Mesendoderm (in vitro differentiated cells): ENCODE measurements around the gene C20orf96. TPM values are rescaled to one million over a fixed set of nuclear protein-coding genes. Genes with fewer than 3 reads are reported as not detected.
A peak's percentile ranks its signal among the peaks of the same experiment; 100 is the strongest.
"Not testable (repeated sequence)": the region's sequence is repeated elsewhere in the genome, so short reads cannot be mapped to it uniquely, and the experiment has no call there.

ENCODE experiments used
- DNase-seq: peaks from one replicate; pipeline ENCODE4 v3.0.0; 2013
- H2AK5ac ChIP-seq: 2 replicates; pipeline ENCODE4 v1.6.1; 2013; ENCODE audit warnings: low read length, inconsistent platforms
- H2BK120ac ChIP-seq: 2 replicates; pipeline ENCODE4 v1.6.1; 2013; ENCODE audit warnings: low read depth, mild to moderate bottlenecking, low read length, moderate library complexity, mixed read lengths
- H2BK15ac ChIP-seq: replicated peaks from 2 replicates; pipeline ENCODE4 v1.6.1; 2013; ENCODE audit warnings: low read depth, mild to moderate bottlenecking, moderate library complexity
- H2BK5ac ChIP-seq: 2 replicates; pipeline ENCODE4 v1.6.1; 2013; ENCODE audit warnings: low read length, inconsistent platforms
- H3K18ac ChIP-seq: 2 replicates; pipeline ENCODE4 v1.6.1; 2013; ENCODE audit warnings: mild to moderate bottlenecking, low read length, mixed read lengths
- H3K23ac ChIP-seq: one replicate; pipeline ENCODE4 v1.6.1; 2013; ENCODE audit warnings: low read length
- H3K27ac ChIP-seq: 2 replicates; pipeline ENCODE4 v1.5.1; 2013; ENCODE audit warnings: low read depth, mild to moderate bottlenecking, inconsistent platforms, low read length, moderate library complexity
- H3K27me3 ChIP-seq: 2 replicates; pipeline ENCODE4 v1.6.1; 2013; ENCODE audit warnings: low read length, control low read depth, mild to moderate bottlenecking, inconsistent platforms; ENCODE audit not compliant: insufficient read depth, poor library complexity
- H3K36me3 ChIP-seq: 2 replicates; pipeline ENCODE4 v1.6.1; 2013; ENCODE audit warnings: low read length, inconsistent platforms; ENCODE audit not compliant: control insufficient read depth, insufficient read depth
- H3K4ac ChIP-seq: one replicate; pipeline ENCODE4 v1.6.1; 2013; ENCODE audit warnings: low read depth, mild to moderate bottlenecking, low read length, moderate library complexity
- H3K4me1 ChIP-seq: 2 replicates; pipeline ENCODE4 v1.6.1; 2013; ENCODE audit warnings: low read depth, low read length, inconsistent platforms; ENCODE audit not compliant: control insufficient read depth
- H3K4me2 ChIP-seq: 2 replicates; pipeline ENCODE4 v1.6.1; 2013; ENCODE audit warnings: low read length
- H3K4me3 ChIP-seq: 2 replicates; pipeline ENCODE4 v1.5.1; 2013; ENCODE audit warnings: mild to moderate bottlenecking, low read length
- H3K56ac ChIP-seq: one replicate; pipeline ENCODE4 v1.6.1; 2013; ENCODE audit warnings: low read length
- H3K79me1 ChIP-seq: 2 replicates; pipeline ENCODE4 v1.6.1; 2013; ENCODE audit warnings: low read length, inconsistent platforms
- H3K79me2 ChIP-seq: 2 replicates; pipeline ENCODE4 v1.6.1; 2013; ENCODE audit warnings: mild to moderate bottlenecking, low read length; ENCODE audit not compliant: control insufficient read depth, insufficient read depth
- H3K9ac ChIP-seq: 2 replicates; pipeline ENCODE4 v1.6.1; 2013; ENCODE audit warnings: low read length, inconsistent platforms
- H4K5ac ChIP-seq: one replicate; pipeline ENCODE4 v1.6.1; 2013; ENCODE audit warnings: low read length
- H4K8ac ChIP-seq: one replicate; pipeline ENCODE4 v1.6.1; 2013; ENCODE audit warnings: low read depth, mild to moderate bottlenecking, control low read depth, low read length, moderate library complexity
- WGBS: extraction: QIAGEN DNeasy Blood & Tissue Kit; methylation state at CpG from one replicate; pipeline ENCODE4 v1.1.7; 2013; ENCODE audit warnings: low lambda C conversion rate, missing lambda C conversion rate; ENCODE audit not compliant: insufficient coverage; ENCODE audit errors: extremely low coverage; 5-methylcytosine and 5-hydroxymethylcytosine counted together
- polyA plus RNA-seq, 2 experiments: library from polyadenylated mRNA; stranded (reverse); fragments of 200-250 nt; gene quantifications; one replicate each; pipeline ENCODE4 v1.2.3, GENCODE V29; 2013

Gene C20orf96
- polyA plus RNA-seq (2013, experiment 1 of 2), result 8.2 TPM
- 8.2 TPM for polyA plus RNA-seq (2013, experiment 2 of 2)

GRCh38 chr20:290084-290831 is at the start of gene C20orf96:
TSS of gene C20orf96 (minus strand) at chr20:290750. CDS start at chr20:290610, 140 bp downstream.
- Histone ChIP-seq H3K23ac (no peak within 1 kb of the TSS), H2AK5ac (no peak within 1 kb of the TSS), H3K79me1 (no peaks in the 10 kb centered on the region), H3K56ac (peak within 1 kb of the TSS; percentile 87), H3K36me3 (no peaks in the 10 kb centered on the region), H3K27ac (no peak within 1 kb of the TSS), H2BK15ac (no peak within 1 kb of the TSS), H3K4ac (no peak within 1 kb of the TSS), H4K8ac (no peak within 1 kb of the TSS), H2BK120ac (no peak within 1 kb of the TSS), H3K4me1 (peaks cover 6% of the 10 kb centered on the region), H4K5ac (no peak within 1 kb of the TSS), H3K4me3 (peak within 1 kb of the TSS; percentile 59), H3K4me2 (peak within 1 kb of the TSS; percentile 63), H2BK5ac (no peak within 1 kb of the TSS), H3K27me3 (no peaks in the 10 kb centered on the region), H3K18ac (peak within 1 kb of the TSS; percentile 3), H3K79me2 (no peaks in the 10 kb centered on the region), H3K9ac (peak within 1 kb of the TSS; percentile 72)
- DNase-seq, result peak; percentile 98
- WGBS, result no CpG with 5 or more reads among the region's 43 CpGs

GRCh38 chr20:336040-336439 is 45.5 kb upstream of the C20orf96 start:
- not testable (repeated sequence) for H3K18ac ChIP-seq, H3K9ac ChIP-seq
- WGBS, result no CpG with 5 or more reads among the region's 1 CpG

GRCh38 chr20:334578-334977 is 44.0 kb upstream of the C20orf96 start:
- DNase-seq, result no peak
- no peaks in the 10 kb centered on the region for H3K79me2 ChIP-seq
- H3K4ac ChIP-seq, result no peak overlapping the region
- no peak overlapping the region for H4K5ac ChIP-seq
- H3K27ac ChIP-seq, result no peak overlapping the region
- H2BK120ac ChIP-seq, result no peak overlapping the region
- H3K79me1 ChIP-seq, result no peaks in the 10 kb centered on the region
- no peak overlapping the region for H3K4me2 ChIP-seq
- H2BK15ac ChIP-seq, result no peak overlapping the region
- H3K4me1 ChIP-seq, result no peaks in the 10 kb centered on the region
- no peak overlapping the region for H3K9ac ChIP-seq
- H3K23ac ChIP-seq, result no peak overlapping the region
- H3K4me3 ChIP-seq, result no peak overlapping the region
- H3K36me3 ChIP-seq, result no peaks in the 10 kb centered on the region
- no CpG with 5 or more reads among the region's 8 CpGs for WGBS
- no peaks in the 10 kb centered on the region for H3K27me3 ChIP-seq
- no peak overlapping the region for H4K8ac ChIP-seq
- no peak overlapping the region for H3K56ac ChIP-seq
- no peak overlapping the region for H2AK5ac ChIP-seq
- H3K18ac ChIP-seq, result no peak overlapping the region
- no peak overlapping the region for H2BK5ac ChIP-seq

More at GRCh38 chr20:336040-336439, 45.5 kb upstream of the C20orf96 start:
- H3K56ac ChIP-seq, H3K4me1 ChIP-seq, H2BK120ac ChIP-seq, H3K27me3 ChIP-seq, H3K4ac ChIP-seq, H3K27ac ChIP-seq, H4K8ac ChIP-seq, H3K79me1 ChIP-seq, H3K4me2 ChIP-seq, DNase-seq, H2BK5ac ChIP-seq, H4K5ac ChIP-seq, H3K4me3 ChIP-seq, H3K79me2 ChIP-seq, H3K36me3 ChIP-seq, H2BK15ac ChIP-seq, H3K23ac ChIP-seq, H2AK5ac ChIP-seq: not testable (repeated sequence)

GRCh38 chr20:330233-331149 is 39.9 kb upstream of the C20orf96 start:
- no peak overlapping the region for H2BK15ac ChIP-seq
- peaks cover 15% of the 10 kb centered on the region for H3K79me2 ChIP-seq
- H2BK120ac ChIP-seq, result no peak overlapping the region
- no peak overlapping the region for H3K18ac ChIP-seq
- no peak overlapping the region for H2AK5ac ChIP-seq
- no peaks in the 10 kb centered on the region for H3K27me3 ChIP-seq
- WGBS, result no CpG with 5 or more reads among the region's 16 CpGs
- no peak overlapping the region for H3K23ac ChIP-seq
- no peak overlapping the region for H3K56ac ChIP-seq
- H3K4me1 ChIP-seq, result no peaks in the 10 kb centered on the region
- H4K5ac ChIP-seq, result no peak overlapping the region
- no peak overlapping the region for H3K4me2 ChIP-seq
- no peak overlapping the region for H2BK5ac ChIP-seq
- peak; percentile 90 for DNase-seq
- no peak overlapping the region for H4K8ac ChIP-seq
- H3K4me3 ChIP-seq, result no peak overlapping the region
- H3K4ac ChIP-seq, result no peak overlapping the region
- H3K79me1 ChIP-seq, result peaks cover 12% of the 10 kb centered on the region
- no peak overlapping the region for H3K9ac ChIP-seq
- H3K27ac ChIP-seq, result no peak overlapping the region
- H3K36me3 ChIP-seq, result peaks cover 3% of the 10 kb centered on the region

GRCh38 chr20:329851-330232 is 39.3 kb upstream of the C20orf96 start:
- Histone ChIP-seq H2AK5ac (no peak overlapping the region), H3K27ac (no peak overlapping the region)

More at GRCh38 chr20:329851-330232, 39.3 kb upstream of the C20orf96 start:
- no peak overlapping the region for H3K4me2 ChIP-seq
- peaks cover 3% of the 10 kb centered on the region for H3K36me3 ChIP-seq
- no peak overlapping the region for H2BK15ac ChIP-seq
- peaks cover 15% of the 10 kb centered on the region for H3K79me2 ChIP-seq
- H3K4me1 ChIP-seq, result no peaks in the 10 kb centered on the region
- no peak overlapping the region for H3K56ac ChIP-seq
- no CpG with 5 or more reads among the region's 4 CpGs for WGBS
- peaks cover 12% of the 10 kb centered on the region for H3K79me1 ChIP-seq
- H3K9ac ChIP-seq, result no peak overlapping the region
- no peak overlapping the region for H3K4ac ChIP-seq
- no peak overlapping the region for H3K23ac ChIP-seq
- no peak for DNase-seq
- no peak overlapping the region for H3K18ac ChIP-seq
- no peak overlapping the region for H2BK5ac ChIP-seq
- H4K8ac ChIP-seq, result no peak overlapping the region
- H4K5ac ChIP-seq, result no peak overlapping the region
- no peak overlapping the region for H2BK120ac ChIP-seq
- no peaks in the 10 kb centered on the region for H3K27me3 ChIP-seq
- no peak overlapping the region for H3K4me3 ChIP-seq
